ENCODE data around the gene NET1. TPM values are rescaled to one million over a fixed set of nuclear protein-coding genes. Genes with fewer than 3 reads are reported as not detected.
"Not testable (repeated sequence)": the region's sequence is repeated elsewhere in the genome, so short reads cannot be mapped to it uniquely, and the experiment has no call there.

The NET1 gene
- total RNA-seq, 2 experiments from 2014 or later = 39.8 to 46.3 TPM

- H3K4me1 ChIP-seq (ENCODE audit: insufficient read depth, low read length, poor library complexity, severe bottlenecking) = no peaks in the 10 kb centered on the region
- H3K4me3 ChIP-seq (ENCODE audit: low read depth, low read length, poor library complexity, severe bottlenecking) = no peak within 1 kb of the TSS
- POLR2A ChIA-PET = interaction anchor here (0.6 to 0.7 kb wide), 2 partner anchors 259 to 455 kb away, joined by 3 read pairs; no protein-coding TSS in a partner anchor
- H3K9me3 ChIP-seq (ENCODE audit: low read length) = peaks cover 19% of the 10 kb centered on the region; the same call in 1 of the 2 replicates
- H4K20me1 ChIP-seq (ENCODE audit: insufficient read depth, low read length) = no peaks in the 10 kb centered on the region
- H2AFZ ChIP-seq (ENCODE audit: low read length) = no peak within 1 kb of the TSS
- TF ChIP-seq CTCF (conservative IDR thresholded peaks at IDR 0.05; ENCODE audit: low read length) (no peak), EZH2phosphoT487 (IDR thresholded peaks at IDR 0.05; ENCODE audit: borderline replicate concordance, low read depth, low read length) (no peak)
- no peaks in the 10 kb centered on the region for H3K36me3 ChIP-seq (ENCODE audit: insufficient read depth, low read length)
- no TSS peak for BruUV-seq (replicated peaks)
- intact Hi-C loops (cut with micrococcal nuclease; ENCODE audit: unreplicated experiment) = no loop called here
- no peak within 1 kb of the TSS for H3K4me2 ChIP-seq (ENCODE audit: low read length)
- no peak for DNase-seq (ENCODE audit: low spot score)
- CTCF ChIA-PET (ENCODE audit: unreplicated experiment) = no interaction called here
- H3K79me2 ChIP-seq (ENCODE audit: insufficient read depth, low read depth, low read length) = no peaks in the 10 kb centered on the region
- H3K27ac ChIP-seq (ENCODE audit: low read depth, low read length, poor library complexity, severe bottlenecking) = no peak within 1 kb of the TSS
- no peaks in the 10 kb centered on the region for H3K9me2 ChIP-seq (ENCODE audit: insufficient read depth, low read length)
These were observed 7.9 kb upstream of the NET1 start, which contains the start of gene TUBAL3 for GRCh38 chr10:5404208-5405041. TSS of gene TUBAL3 (minus strand) at chr10:5404828. CDS start at chr10:5404792, 36 bp downstream.

DNA sequence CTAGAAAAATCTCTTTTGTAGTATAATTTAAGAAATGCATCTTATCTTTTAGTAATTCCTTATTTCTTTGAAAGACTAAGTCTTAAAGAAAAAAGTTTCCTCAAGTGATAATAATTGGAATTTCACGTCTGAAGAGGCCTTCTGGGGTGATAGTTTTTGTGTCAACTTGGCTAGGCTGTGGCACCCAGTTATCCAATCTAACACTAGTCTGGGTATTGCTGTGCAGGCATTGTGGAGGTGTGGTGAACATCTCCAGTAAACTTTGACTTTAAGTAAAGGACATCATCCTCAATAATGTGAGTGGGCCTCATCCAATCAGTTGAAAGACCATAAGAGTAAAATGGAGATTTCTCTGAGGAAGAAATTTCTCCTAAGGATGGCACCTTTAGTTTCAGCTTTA lies 5.4 kb upstream of the NET1 start:
- H3K9me3 ChIP-seq (ENCODE audit: low read length) = peaks cover 29% of the 10 kb centered on the region
- H4K20me1 ChIP-seq (ENCODE audit: insufficient read depth, low read length) = no peaks in the 10 kb centered on the region
- intact Hi-C loops (cut with micrococcal nuclease; ENCODE audit: unreplicated experiment) = no loop called here
- TF ChIP-seq CTCF (conservative IDR thresholded peaks at IDR 0.05; ENCODE audit: low read length) (no peak), EZH2phosphoT487 (IDR thresholded peaks at IDR 0.05; ENCODE audit: borderline replicate concordance, low read depth, low read length) (no peak)
- no peak overlapping the region for H3K27ac ChIP-seq (ENCODE audit: low read depth, low read length, poor library complexity, severe bottlenecking)
- H3K36me3 ChIP-seq (ENCODE audit: insufficient read depth, low read length) = no peaks in the 10 kb centered on the region
- BruUV-seq (replicated peaks) = no TSS peak
- no peaks in the 10 kb centered on the region for H3K4me1 ChIP-seq (ENCODE audit: insufficient read depth, low read length, poor library complexity, severe bottlenecking)
- ChIA-PET POLR2A (interaction anchor here (0.7 kb wide), 1 partner anchor 12 kb away, joined by 6 read pairs; no protein-coding TSS in a partner anchor), CTCF (ENCODE audit: unreplicated experiment) (no interaction called here)
- H3K9me2 ChIP-seq (ENCODE audit: insufficient read depth, low read length) = no peaks in the 10 kb centered on the region
- no peaks in the 10 kb centered on the region for H3K79me2 ChIP-seq (ENCODE audit: insufficient read depth, low read depth, low read length)
- no peak for DNase-seq (ENCODE audit: low spot score)
- H3K4me3 ChIP-seq (ENCODE audit: low read depth, low read length, poor library complexity, severe bottlenecking) = no peak overlapping the region
- no peak overlapping the region for H2AFZ ChIP-seq (ENCODE audit: low read length)
- H3K4me2 ChIP-seq (ENCODE audit: low read length) = no peak overlapping the region

DNA sequence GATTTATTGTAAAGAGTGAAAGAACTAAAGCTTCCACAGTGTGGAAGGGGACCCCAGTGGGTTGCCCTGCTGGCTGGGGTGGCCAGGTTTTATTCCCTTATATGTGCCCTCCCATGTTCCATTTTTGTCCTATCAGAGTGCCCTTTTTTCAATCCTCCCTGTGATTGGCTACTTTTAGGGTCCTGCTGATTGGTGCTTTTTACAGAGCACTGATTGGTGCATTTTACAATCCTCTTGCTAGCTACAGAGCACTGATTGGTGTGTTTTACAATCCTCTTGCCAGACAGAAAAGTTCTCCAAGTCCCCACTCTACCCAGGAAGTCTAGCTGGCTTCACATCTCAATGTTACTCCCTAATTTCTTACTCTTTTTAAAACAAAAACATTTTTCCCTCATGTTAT lies 1.6 kb upstream of the NET1 start:
- H2AFZ ChIP-seq (ENCODE audit: low read length); intact Hi-C loops (cut with micrococcal nuclease; ENCODE audit: unreplicated experiment); BruUV-seq (replicated peaks); H3K27ac ChIP-seq (ENCODE audit: low read depth, low read length, poor library complexity, severe bottlenecking); H3K9me2 ChIP-seq (ENCODE audit: insufficient read depth, low read length); H3K36me3 ChIP-seq (ENCODE audit: insufficient read depth, low read length); H4K20me1 ChIP-seq (ENCODE audit: insufficient read depth, low read length); CTCF ChIA-PET (ENCODE audit: unreplicated experiment); H3K4me2 ChIP-seq (ENCODE audit: low read length); H3K4me3 ChIP-seq (ENCODE audit: low read depth, low read length, poor library complexity, severe bottlenecking); DNase-seq (ENCODE audit: low spot score): not testable (repeated sequence)
- H3K4me1 ChIP-seq (ENCODE audit: insufficient read depth, low read length, poor library complexity, severe bottlenecking) = peaks cover 16% of the 10 kb centered on the region
- peaks cover 26% of the 10 kb centered on the region; the same call in 1 of the 2 replicates for H3K79me2 ChIP-seq (ENCODE audit: insufficient read depth, low read depth, low read length)
- H3K9me3 ChIP-seq (ENCODE audit: low read length) = peaks cover 29% of the 10 kb centered on the region
- POLR2A ChIA-PET = interaction anchor here (0.7 to 1.5 kb wide), 4 partner anchors 17 to 1915 kb away, joined by 3 to 8 read pairs (median 5); no protein-coding TSS in a partner anchor

Measured in OCI-LY7 (cell line).